Kasumi-1 (cell line): ENCODE results near the gene NUCB2.

Experiments used
- DNase-seq, 2 experiments: peaks; one replicate each; lab custom pipeline; 2025; lab: John Stamatoyannopoulos, UW

Gene NUCB2

DNA sequence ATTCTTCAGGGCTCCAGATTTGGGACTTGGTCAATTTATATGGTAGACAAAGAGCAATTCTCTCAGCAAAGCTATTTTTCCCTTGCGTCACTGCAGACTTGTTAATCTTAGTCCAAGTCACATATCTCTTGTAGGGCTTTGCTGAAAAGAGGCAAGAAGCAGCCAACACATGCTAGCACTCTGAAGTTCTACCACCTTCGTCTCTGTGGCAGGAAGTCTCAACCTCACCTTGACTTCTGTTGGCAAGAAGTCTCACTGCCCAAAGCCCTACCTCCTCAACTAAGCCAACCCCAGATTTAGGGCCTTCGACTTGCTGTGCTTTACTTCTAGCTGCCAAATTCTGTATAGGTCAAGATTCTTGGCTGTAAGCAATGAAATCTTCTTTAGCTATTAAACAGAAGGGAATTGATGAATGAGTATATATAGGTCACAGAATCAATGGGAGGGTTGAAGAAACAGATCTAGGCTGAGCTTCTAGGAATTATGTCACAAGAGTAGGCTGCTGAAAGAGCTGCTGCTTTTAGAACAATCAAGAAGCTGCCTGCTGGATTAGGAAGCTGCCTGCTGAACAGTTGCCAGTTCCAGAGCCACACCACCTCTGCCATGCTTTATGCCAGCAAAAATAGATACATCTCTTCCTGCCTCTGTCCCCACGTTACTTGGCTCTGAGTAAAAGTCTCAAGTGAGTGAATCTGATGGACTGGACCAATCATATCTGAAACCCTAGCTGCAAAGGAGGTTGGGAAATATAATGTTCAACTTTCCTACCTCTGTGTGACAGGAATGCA is 57.5 kb downstream of the NUCB2 start:
- DNase-seq, result no peak

DNA sequence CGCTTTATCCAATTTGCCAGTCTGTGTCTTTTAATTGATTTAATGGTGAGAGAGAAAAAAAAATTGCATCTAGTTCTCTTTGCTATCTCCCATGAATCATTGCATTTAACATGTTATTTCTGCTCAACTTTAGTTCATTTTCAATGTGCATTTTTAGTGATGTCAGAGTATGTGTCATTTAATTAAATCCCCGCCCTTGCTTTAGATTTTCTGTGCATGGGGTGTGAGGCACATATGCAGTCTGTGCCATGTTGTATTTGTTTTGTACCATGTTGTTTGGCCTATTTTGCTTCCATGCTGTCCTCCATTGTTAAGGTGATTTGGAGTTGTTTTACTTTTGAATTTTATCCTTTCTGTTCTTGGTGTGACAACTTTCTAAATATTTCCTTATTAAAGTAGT is 66.7 kb downstream of the NUCB2 start:
- DNase-seq, result no peak

DNA sequence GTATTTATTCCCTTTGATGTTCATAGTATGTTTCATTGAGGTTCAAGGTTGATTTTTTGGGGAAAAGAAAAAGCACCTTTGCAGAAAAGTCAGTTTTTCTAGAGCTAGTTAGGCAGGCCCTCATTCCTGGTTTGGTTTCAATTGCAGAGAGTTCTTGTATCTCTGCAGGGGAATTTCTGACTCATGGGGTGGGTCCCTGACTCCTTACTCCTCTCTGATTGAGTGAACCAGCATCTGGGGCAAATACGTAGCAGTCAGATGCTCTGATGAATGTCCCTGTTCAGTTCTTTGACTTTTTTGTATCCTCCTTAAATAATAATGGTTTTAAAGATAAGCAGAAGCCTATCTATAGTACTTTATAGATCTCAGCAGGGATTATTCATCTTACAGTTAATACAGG is 67.4 kb downstream of the NUCB2 start:
- DNase-seq, result no peak

DNA sequence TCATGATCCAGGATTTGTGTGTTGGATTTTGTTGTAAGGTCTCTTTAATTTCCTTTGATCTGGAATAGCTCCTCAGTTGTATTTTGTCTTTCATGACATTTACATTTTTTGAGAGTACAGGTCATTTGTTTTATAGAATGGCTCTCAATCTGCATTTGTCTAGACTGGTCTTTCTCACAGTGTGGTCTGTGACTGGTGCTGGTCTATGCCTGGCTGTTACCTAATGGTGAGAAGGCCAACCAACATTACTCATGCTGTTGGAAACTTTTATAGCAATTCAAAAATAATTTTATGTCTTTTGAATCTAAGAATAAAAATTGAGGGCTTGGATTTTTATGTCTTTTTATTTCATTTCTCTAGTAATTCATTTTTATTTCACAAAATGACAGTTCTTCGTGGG is 71.1 kb downstream of the NUCB2 start:
- DNase-seq, result no peak

DNA sequence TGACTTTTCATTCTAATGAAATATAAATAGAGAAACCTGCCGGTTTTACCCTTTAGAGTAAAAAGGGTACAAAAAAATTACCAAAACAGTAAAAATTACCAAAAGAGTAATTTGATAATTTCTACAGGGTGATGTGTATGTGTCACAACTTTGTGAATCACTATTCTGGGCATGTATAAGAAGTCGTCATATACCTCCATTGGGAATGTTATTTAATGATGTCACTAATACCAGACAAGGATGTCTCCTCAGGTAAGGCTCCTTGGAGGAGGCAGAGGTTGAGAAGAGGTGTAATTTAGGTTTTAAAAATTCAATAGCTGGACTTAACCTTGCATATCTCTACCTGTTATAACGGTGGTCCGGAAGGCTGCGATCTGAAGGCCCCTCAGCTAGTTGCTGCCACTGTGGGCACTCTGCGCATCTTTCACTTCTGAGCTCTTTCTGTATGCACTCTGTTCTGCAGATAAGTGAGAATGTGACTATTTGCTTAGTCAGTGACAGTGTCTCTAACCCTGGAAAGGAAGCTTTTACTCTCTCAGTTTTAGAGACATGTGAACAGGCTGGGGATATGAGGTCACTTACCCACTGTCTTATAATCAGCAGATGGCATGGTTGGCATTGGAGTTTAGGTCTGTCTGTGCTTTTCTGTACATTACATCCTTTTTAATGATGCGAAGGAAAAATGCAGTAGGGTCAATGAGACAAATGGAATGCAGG is 74.1 kb downstream of the NUCB2 start:
- no peak for DNase-seq

DNA sequence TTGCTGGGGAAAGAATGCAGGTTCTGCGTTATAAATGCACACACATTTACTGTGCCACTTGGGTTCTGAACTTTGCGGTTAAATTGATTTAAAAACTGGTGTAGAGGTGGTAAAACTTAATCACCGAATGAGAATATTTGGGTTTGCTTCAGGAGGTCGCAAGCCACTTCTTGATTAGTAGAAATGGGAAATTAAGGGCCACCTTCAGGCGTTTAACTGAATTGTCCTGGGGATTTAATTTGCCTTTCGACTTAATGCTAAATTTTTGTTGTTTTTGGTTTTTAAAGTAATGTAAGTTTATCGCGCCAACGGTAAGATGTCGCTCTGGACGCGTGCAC is 74.6 kb downstream of the NUCB2 start:
- peak; percentile 40 to 66 for DNase-seq

DNA sequence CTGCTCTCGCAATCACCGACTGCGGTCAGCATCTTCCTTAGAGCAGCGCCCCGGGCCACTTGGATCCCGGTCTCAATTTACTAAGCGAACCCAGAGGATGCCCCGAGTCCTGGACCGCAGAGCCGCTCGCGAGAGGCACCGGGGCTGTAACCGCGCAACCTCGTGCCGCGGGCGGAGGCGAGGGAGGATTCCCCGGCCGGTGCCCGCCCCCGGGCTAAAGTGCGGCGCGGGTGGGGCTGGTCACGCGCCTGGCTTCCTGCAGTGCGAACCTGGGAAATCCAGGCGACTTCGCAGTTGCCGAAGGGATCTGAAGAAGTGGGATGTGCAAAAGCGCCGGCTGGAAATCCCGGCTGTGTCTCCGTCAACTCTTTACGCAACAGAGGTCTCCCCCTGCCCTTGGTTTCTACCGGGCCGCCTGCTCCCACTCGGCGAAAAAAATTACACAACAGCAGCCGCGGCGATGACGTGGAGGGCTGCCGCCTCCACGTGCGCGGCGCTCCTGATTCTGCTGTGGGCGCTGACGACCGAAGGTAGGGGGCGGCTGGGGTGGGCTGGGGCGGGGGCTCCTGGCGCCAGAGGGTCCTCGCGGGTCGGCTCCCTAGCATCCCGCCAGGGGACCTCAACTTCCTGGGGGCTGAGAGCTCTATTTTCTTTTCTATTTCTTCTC is 75.1 kb downstream of the NUCB2 start, which contains the start of gene NCR3LG1:
NCR3LG1 (plus strand) TSS at position 291 of the 667 bp plus-strand sequence; CDS start at position 461, 170 bp downstream.
- DNase-seq, result peak; percentile 44 to 47

DNA sequence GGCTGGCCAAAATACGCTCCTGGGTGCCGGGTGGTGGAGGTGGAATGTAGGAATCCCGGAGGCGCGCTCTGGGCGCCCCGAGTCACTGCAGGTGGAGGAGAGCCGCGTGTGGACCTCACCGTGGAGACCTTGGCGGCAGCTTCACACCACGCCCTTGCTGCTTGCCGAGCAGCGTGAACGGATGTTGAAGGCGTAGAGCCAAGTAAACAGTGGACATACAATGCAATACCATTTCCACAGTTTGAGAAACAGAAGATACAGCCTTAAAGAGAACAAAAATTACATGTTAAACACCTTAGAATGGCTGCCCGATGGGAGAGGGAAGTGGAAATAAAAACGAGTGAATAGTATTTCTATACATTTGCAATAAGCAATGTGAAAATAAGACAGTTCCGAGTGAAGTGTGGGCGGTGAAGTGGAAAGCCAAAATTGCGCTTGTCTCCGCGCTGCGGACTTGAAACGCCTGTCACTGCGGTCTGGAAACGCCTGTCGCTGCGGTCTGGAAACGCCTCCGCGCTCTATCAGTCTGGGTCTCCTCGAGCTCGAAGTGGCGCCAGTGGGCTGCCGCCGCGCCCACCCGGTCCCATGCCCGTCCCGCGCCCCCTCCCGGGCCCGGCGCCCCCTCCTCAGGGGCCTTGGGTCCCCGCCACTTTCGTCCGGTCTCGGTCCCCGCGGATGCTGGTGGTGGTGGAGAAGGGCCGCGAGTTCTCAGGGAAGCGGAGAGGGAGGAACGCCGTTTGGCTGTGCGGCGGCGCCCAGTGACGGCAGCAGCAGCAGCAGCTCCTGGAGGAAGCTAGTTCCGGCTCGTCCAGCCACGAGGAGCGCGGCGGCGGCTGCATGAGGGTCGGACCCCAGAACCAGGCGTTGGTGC is 76.6 kb downstream of the NUCB2 start:
- DNase-seq, result peak; percentile 72 to 74

DNA sequence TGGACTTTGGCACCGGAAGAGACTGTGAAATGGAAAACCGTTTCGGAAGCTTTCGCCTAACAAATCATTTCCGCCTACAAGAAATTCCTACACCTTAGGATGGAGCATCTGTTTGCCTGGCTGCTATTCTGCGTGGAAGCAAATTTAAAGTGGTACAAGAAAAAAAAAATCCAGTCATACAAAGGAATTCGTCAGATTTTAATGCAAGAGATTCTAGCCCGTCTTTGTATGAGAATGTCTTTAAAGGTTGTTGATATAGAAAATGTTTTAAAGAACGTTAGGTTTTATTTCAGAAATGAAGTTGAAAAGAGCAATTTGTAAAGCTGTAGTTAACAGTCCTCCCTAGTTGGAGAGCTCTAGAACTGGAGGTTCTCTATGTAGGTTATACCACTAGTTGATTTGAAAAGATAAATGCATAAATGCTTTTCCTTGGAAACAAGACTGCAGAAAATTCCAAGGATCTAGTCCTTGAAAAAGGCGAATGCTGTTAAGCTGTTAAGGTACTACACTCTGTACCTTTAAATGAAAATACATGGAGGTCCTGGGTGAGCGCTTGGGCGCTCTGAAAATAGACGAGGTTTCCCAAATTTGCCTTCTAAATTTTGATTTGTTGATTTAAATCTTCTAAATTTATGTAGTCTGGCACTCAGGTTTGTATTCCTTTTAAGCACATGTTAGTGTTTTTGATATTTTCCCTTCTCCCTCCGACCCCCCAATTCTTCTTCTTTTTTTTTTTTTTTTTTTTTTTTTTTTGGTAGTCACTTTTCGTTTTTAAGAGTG is 77.5 kb downstream of the NUCB2 start:
- DNase-seq, result peak in 1 of 2 experiments; percentile 41

DNA sequence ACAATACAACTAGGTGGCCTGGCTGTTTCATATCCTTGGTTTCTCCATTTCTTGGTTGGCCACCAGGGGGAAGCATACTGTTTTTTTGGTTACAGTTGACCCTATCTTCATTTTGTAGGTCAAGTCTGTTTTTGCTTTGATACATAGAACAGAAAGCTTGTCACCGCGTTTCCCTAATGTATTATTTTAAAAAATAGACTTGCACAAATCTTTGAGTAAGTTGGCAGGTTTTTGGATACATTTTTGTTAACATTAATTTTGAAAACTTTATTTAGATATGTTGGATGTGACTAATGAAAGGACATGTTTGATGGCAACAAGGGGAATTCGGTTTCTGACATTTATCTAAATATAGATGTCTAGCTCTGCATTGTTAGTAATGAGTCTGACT is 78.1 kb downstream of the NUCB2 start:
- peak; percentile 81 to 85 for DNase-seq

DNA sequence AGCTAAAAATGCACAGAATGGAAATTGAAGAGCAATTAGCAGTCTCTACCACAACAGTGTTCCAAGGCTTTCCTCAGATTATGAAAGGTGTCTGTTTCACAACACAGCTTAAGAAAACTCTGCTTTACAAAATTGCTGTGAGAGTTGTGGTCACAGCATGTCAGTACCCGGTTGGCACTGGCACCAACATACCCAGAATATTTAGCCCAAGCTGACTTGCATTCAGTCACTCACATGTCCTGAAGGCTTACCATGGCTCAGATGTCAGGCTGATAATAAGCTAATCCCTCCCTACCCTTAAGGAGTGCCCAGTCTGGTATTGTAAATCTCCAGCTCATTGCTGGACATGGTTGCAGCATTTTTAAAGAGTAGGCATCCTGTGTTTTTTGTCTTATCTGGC is 90.0 kb downstream of the NUCB2 start:
- DNase-seq, result no peak

DNA sequence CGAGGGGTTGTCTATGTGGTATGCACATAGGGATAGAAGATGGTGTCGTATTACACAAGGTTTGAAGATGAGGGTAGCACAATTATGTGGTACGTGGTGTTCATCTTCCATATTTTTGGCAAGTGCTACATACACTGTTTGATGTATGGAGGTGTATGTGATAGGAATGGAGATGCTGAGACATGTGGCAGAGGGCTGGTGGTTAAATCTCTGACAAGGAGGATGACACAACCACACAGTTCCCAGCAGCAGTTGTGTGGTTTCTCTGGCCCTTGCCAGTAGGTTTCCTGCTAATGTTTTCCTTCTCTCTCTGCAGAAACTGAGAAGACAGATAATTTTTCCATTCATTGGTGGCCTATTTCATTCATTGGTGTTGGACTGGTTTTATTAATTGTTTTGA is 92.0 kb downstream of the NUCB2 start:
- no peak for DNase-seq

DNA sequence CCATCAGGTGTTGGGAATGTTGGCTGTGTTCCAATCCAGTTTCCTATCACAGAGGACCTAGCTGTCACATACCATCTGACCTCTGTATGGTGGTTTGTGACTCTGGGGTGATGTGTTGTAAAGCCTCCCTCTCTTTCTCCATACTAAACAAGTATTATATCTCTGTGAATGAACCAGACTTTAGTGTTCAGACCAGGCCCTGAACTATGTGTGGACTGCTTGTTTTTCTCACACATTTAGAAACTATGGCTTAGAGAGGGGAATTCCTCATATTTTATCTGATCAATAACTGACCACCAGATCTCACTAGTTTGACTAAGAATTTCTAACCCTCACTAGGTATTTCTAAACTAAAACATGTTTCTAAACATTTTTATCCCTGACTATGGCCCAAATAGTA is 92.6 kb downstream of the NUCB2 start:
- no peak for DNase-seq

DNA sequence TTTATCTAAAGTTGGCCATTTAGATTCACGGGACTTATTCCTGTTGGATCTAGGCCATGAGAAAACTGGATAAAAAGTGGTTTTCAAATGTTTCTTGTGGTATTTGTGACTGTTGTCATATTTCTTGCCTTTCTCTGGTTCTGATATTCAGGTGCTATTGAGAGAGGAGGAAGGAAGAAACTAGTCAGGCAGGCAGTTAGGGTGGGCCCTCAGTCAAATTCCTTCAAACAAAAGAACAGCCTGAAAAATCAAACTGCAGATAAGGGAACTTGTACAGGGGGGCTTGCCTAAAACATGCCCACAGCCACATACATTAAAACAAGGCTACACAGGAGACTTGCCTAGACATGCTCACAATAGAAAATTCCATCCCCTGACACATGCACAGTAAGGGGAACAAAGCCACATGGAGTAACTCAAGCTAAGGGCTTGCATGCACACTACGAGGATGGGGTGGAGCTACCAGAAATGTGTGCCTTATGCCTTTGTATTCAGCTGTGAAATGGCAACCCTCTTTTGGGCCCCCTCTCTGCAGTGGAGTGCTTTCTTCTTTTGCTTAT is 93.2 kb downstream of the NUCB2 start:
- DNase-seq, result no peak

DNA sequence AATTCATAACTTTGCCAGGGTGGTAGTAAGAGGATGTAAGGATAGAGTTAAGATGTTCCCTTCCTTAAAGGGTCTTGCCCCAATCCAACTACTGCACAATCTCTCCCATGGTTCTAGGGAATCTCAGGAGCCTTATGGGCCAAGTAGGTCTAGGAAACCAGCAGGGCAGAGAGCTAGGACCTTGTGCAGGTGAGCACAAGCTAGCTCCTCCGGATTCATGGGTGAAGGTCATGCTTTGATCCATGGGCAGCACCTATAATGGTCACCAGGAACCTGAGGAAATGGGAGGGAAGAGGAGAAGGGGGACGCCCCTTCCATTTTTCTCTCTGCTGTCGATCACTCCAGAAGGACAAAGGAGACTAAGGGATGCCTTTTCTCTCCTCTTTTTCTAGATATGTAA is 95.1 kb downstream of the NUCB2 start:
- no peak for DNase-seq

DNA sequence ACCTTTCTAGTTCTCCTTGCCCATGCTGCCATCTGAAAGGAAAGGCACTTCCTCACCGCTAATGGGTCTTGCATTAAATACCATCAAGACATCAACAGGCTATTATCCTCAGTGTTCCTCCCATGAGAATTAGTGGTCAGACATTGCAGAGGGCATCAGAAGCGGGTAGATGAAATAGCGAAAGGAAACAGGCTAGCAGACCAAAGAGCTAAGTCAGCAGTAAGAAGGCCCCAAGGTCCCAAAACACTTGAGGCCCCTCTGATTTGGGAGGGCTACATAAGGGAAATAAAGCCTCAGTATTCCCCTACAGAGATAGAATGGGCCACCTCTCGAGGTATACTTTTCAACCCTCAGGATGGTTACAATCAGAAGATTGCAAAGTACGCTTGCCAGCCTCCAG is 99.0 kb downstream of the NUCB2 start:
- no peak for DNase-seq

DNA sequence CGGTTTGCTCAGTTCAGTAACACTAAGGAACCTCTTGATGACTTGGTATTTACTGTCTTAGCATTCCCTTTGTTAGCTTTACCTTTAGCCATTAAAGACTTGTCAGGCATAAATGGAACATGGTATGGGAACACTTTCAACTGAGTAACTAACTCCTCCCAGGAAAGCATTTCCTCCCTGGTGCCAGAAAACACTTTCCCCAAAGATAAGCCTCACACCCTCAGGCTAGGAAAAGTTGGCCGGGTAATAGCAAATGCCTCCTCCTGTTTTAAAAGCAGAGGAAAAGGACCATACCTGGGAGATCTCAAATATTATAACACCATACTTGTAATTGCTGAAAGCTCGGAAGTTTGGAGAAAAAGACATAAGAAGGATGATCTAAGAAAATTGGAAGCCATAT is 100.0 kb downstream of the NUCB2 start:
- DNase-seq, result no peak

DNA sequence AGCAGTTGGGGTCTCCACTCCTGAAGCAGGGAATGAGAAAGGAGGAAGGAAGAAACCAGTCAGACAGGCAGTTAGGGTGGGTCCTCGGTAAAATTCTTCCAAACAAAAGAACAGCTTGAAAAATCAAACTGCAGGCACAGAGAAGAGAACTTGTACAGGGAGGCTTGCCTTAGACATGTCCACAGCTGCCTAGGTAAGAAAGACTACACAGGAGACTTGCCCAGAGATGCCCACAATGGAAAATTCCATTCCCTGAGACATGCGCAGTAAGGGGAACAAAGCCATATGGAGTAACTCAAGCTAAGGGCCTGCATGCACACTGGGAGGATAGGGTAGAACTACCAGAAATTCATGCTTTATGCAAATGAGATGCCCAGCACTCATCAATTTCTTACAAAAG is 102.1 kb downstream of the NUCB2 start:
- DNase-seq, result no peak

DNA sequence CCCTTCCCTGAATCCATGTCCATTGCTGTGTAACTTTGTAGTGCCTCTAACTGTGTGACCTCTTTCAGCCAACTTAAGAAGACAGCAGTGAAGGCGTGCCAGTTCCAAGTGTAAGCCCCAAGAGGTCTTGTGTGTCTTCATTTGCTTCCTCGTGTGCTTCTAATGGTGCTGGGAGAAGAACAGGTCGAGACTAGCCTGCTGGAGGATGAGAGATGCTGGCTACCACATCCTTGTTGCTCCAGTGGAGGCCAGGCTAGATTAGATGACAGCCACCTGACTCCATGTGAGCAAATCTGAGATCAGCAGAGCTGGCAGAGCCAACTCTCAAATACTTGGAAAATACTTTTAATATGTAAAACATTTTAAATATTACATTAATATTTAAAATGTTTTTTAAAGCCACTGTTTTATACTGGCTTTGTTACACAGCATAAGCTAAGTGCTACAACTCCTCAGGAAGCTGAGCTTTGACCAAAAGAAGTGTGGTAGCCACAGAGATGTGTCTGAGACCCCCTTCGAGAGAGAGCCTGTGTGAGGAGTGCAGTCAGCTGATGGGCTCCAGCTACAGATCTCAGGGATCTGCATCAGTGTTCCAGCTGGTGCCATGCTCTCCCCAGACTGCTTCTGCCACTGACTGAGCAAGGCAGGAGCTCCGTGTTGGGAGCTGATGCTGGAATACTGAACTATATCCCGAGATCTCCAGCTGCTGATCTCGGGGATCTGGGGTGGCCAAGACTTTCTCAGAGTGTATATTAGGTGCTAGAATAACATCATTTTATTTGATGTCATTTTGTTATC is 103.0 kb downstream of the NUCB2 start:
- DNase-seq, result no peak

DNA sequence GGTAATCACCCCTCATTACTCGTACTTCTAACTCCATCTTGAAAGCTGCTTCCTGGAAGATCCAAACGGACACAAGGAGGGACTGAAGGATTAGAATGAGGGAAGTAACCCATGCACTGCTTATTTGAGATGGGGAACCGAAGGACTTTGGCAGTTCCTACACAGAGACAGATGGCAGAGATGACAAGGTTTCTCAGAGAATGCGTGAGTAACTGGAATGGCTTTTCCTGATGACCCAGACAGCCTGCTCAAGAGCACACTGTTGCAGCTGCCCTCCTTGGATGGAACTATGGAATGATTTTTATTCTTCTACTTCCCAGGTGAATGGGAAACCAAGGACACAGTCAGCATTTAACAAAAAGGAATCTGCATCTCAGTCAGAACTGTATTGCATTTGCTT is 104.6 kb downstream of the NUCB2 start:
- no peak for DNase-seq
